WTC11 (cell line): ENCODE results near the gene HORMAD1. TPM values are rescaled to one million over a fixed set of nuclear protein-coding genes. Genes with fewer than 3 reads are reported as not detected.

ENCODE experiments used
- ATAC-seq: fragments of 200-7000 bp; cut with Tn5 transposase; 2 replicates; pipeline ENCODE4 v1.10.0; 2021; ENCODE audit warnings: mild to moderate bottlenecking, moderate library complexity
- CTCF ChIA-PET: fragments of 300-600 bp; sonication (Branson Sonifier 250); formaldehyde crosslinking; loops from one replicate; lab custom pipeline; 2021; ENCODE audit warnings: antibody characterized with exemption; lab: Charles Lee
- POLR2A ChIA-PET: fragments of 350-600 bp; sonication (Branson Sonifier 250); formaldehyde crosslinking; loops from one replicate; lab custom pipeline; 2021; ENCODE audit warnings: antibody characterized with exemption; lab: Charles Lee
- DNase-seq: peaks from one replicate; pipeline ENCODE4 v3.0.0; 2021; ENCODE audit warnings: low spot score
- H3K27ac Mint-ChIP-seq: 2 replicates; pipeline ENCODE4 v1.8.0; 2021; ENCODE audit warnings: mixed read lengths
- H3K27me3 Mint-ChIP-seq: 2 replicates; pipeline ENCODE4 v1.8.0; 2021; ENCODE audit warnings: low read depth, mild to moderate bottlenecking, moderate library complexity, mixed read lengths
- H3K36me3 Mint-ChIP-seq: 2 replicates; pipeline ENCODE4 v1.8.0; 2021; ENCODE audit warnings: mixed read lengths
- H3K4me1 Mint-ChIP-seq: 2 replicates; pipeline ENCODE4 v1.8.0; 2022; ENCODE audit warnings: mixed read lengths
- H3K4me3 Mint-ChIP-seq: 2 replicates; pipeline ENCODE4 v1.8.0; 2021; ENCODE audit warnings: mild to moderate bottlenecking, moderate library complexity, mixed read lengths
- H3K9me3 Mint-ChIP-seq: 2 replicates; pipeline ENCODE4 v1.8.0; 2021; ENCODE audit warnings: mixed read lengths
- FOXJ3 ChIP-seq: sonication (generic); formaldehyde crosslinking; IDR thresholded peaks from 2 replicates; pipeline ENCODE4 v1.9.0; 2021; ENCODE audit warnings: missing genetic modification reagents, mild to moderate bottlenecking, borderline replicate concordance
- IRF1 ChIP-seq: sonication (generic); formaldehyde crosslinking; IDR thresholded peaks from 2 replicates; pipeline ENCODE4 v1.8.0; 2023; ENCODE audit warnings: missing genetic modification reagents
- MAX ChIP-seq: sonication (generic); formaldehyde crosslinking; IDR thresholded peaks from 2 replicates; pipeline ENCODE4 v1.8.0; 2022; ENCODE audit warnings: mild to moderate bottlenecking, missing genetic modification reagents
- NR3C1 ChIP-seq: sonication (generic); formaldehyde crosslinking; conservative IDR thresholded peaks from 2 replicates; pipeline ENCODE4 v1.8.1; 2023; ENCODE audit warnings: low read depth, mild to moderate bottlenecking, missing genetic modification reagents
- SMAD3 ChIP-seq: sonication (generic); formaldehyde crosslinking; IDR thresholded peaks from 2 replicates; pipeline ENCODE4 v1.8.0; 2022; ENCODE audit warnings: missing genetic modification reagents, mild to moderate bottlenecking, borderline replicate concordance
- SMAD4 ChIP-seq: sonication (generic); formaldehyde crosslinking; IDR thresholded peaks from 2 replicates; pipeline ENCODE4 v1.8.0; 2022; ENCODE audit warnings: mild to moderate bottlenecking, missing genetic modification reagents
- TCF7 ChIP-seq: sonication (generic); formaldehyde crosslinking; IDR thresholded peaks from 2 replicates; pipeline ENCODE4 v1.8.0; 2022; ENCODE audit warnings: mild to moderate bottlenecking, low read depth, missing genetic modification reagents, moderate library complexity
- TEAD4 ChIP-seq: sonication (generic); formaldehyde crosslinking; IDR thresholded peaks from 2 replicates; pipeline ENCODE4 v1.8.0; 2022; ENCODE audit warnings: mild to moderate bottlenecking, missing genetic modification reagents
- USF1 ChIP-seq: sonication (generic); formaldehyde crosslinking; IDR thresholded peaks from 2 replicates; pipeline ENCODE4 v1.8.0; 2022; ENCODE audit warnings: mild to moderate bottlenecking, missing genetic modification reagents
- total RNA-seq: library from RNA; stranded (reverse); gene quantifications from 3 replicates; pipeline ENCODE4 v1.2.3, GENCODE V29; 2021
- TF ChIP-seq, protein P1 (sequence below): sonication (generic); formaldehyde crosslinking; conservative IDR thresholded peaks from 2 replicates; pipeline ENCODE4 v1.8.1; 2023; ENCODE audit warnings: mild to moderate bottlenecking, low read depth, missing genetic modification reagents, moderate library complexity

The HORMAD1 gene
- total RNA-seq, 1 experiment from 2014 or later: not detected

DNA sequence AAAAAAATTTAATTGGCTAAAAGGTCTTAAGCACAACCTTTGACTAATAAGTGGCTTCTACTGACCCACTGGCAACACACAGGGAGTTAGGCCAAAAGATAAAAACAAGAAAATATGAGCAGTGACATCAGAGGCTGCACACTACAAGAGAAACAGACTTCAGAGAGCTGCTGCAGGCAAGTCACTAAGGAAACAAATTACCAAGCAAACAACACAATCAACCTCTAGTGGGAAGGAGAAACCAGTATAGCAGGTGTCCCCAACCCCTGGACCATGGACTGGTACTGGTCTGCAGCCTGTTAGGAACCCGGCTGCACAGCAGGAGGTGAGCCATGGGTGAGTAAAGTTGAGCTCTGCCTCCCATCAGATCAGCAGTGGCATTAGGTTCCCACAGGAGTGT lies 70.5 kb downstream of the HORMAD1 start:
- Mint-ChIP-seq H3K27me3 (no peaks in the 10 kb centered on the region), H3K9me3 (no peaks in the 10 kb centered on the region), H3K27ac (peak overlapping the region; percentile 3; the same call in 1 of the 2 replicates), H3K4me1 (peaks cover 41% of the 10 kb centered on the region), H3K4me3 (no peak overlapping the region), H3K36me3 (peaks cover 49% of the 10 kb centered on the region)
- DNase-seq (no peak), ATAC-seq (peak; percentile 22; the same call in 1 of the 2 replicates)
- TF ChIP-seq NR3C1: no peak
- no peak for TF ChIP-seq MAX
- TF ChIP-seq, protein P1, sequence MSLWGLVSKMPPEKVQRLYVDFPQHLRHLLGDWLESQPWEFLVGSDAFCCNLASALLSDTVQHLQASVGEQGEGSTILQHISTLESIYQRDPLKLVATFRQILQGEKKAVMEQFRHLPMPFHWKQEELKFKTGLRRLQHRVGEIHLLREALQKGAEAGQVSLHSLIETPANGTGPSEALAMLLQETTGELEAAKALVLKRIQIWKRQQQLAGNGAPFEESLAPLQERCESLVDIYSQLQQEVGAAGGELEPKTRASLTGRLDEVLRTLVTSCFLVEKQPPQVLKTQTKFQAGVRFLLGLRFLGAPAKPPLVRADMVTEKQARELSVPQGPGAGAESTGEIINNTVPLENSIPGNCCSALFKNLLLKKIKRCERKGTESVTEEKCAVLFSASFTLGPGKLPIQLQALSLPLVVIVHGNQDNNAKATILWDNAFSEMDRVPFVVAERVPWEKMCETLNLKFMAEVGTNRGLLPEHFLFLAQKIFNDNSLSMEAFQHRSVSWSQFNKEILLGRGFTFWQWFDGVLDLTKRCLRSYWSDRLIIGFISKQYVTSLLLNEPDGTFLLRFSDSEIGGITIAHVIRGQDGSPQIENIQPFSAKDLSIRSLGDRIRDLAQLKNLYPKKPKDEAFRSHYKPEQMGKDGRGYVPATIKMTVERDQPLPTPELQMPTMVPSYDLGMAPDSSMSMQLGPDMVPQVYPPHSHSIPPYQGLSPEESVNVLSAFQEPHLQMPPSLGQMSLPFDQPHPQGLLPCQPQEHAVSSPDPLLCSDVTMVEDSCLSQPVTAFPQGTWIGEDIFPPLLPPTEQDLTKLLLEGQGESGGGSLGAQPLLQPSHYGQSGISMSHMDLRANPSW (CRISPR knock-in tag): no peak
- TF ChIP-seq SMAD3 (CRISPR knock-in tag): no peak
- ChIA-PET POLR2A (interaction anchor here (1.5 kb wide), 1 partner anchor 21 kb away, joined by 5 read pairs; the partner anchor contains the start of gene ENSA), CTCF (interaction anchor here (1.1 to 1.8 kb wide), 2 partner anchors 118 to 163 kb away, joined by 3 to 4 read pairs; no protein-coding TSS in a partner anchor)

DNA sequence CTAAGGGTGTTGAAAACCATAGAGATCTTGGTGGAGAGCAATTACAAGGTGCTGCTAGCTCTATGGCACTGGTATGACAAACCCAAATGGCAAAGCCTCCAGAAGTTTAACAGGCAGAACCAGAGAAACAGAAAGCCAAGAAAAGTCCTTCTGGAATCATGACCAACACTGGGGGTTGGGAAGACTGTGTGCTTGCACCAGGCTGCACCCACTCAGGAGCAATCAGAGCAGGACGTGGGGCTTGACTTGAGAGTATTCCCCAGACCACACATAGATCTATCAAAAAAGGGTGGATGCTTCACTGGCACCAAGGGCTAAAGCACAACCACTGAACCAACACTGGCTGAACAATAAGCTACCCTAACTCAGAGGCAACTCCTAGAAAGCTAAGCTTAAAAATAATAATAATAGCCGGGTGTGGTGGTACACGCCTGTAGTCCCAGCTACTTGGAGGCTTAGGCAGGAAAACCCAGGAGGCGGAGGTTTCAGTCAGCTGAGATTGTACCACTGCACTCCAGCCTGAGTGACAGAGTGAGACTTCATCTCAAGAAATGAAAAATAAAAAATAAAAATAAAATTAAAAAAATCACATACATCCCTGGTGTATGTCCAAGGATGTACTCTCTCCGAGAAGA lies 71.1 kb downstream of the HORMAD1 start:
- CTCF ChIA-PET: interaction anchor here (1.1 to 1.8 kb wide), 2 partner anchors 117 to 164 kb away, joined by 3 to 4 read pairs; no protein-coding TSS in a partner anchor
- H3K4me1 Mint-ChIP-seq: peaks cover 38% of the 10 kb centered on the region
- H3K27ac Mint-ChIP-seq: peak overlapping the region; percentile 82
- TF ChIP-seq IRF1 (CRISPR knock-in tag) (no peak), TCF7 (CRISPR knock-in tag) (no peak), FOXJ3 (no peak), SMAD4 (no peak), USF1 (CRISPR knock-in tag) (no peak), TEAD4 (CRISPR knock-in tag) (no peak)
- DNase-seq (no peak), ATAC-seq (no peak)
- POLR2A ChIA-PET: interaction anchor here (0.5 to 1.5 kb wide), 2 partner anchors 20 to 272 kb away, joined by 4 to 5 read pairs; partner anchors contain the start of gene ENSA
- no peaks in the 10 kb centered on the region for H3K27me3 Mint-ChIP-seq
- peaks cover 49% of the 10 kb centered on the region for H3K36me3 Mint-ChIP-seq
- no peaks in the 10 kb centered on the region for H3K9me3 Mint-ChIP-seq
- H3K4me3 Mint-ChIP-seq: no peak overlapping the region

Other genes with a start within 250 kb of the HORMAD1 start
- gene TARS2, start 233.5 kb downstream of the HORMAD1 start, total RNA-seq: 42.9 to 51.1 TPM (median 49.7 TPM) in 3 replicates
- 0.69 to 1.6 TPM (median 0.76 TPM) in 3 replicates for gene ECM1, start 212.8 kb downstream of the HORMAD1 start, total RNA-seq
- gene FALEC, start 205.1 kb downstream of the HORMAD1 start, total RNA-seq: 0.71 to 1.2 TPM (median 1.0 TPM) in 3 replicates
- 6.6 to 14.7 TPM (median 14.1 TPM) in 3 replicates for gene ADAMTSL4, start 171.5 kb downstream of the HORMAD1 start, total RNA-seq
- 191 to 212 TPM (median 204 TPM) in 3 replicates for gene MCL1, start 141.3 kb downstream of the HORMAD1 start, total RNA-seq
- 219 to 254 TPM (median 224 TPM) in 3 replicates for gene ENSA, start 91.3 kb downstream of the HORMAD1 start, total RNA-seq
- gene GOLPH3L, start 23.7 kb downstream of the HORMAD1 start, total RNA-seq: 39.5 to 46.1 TPM (median 43.3 TPM) in 3 replicates
- gene CTSS, start 44.9 kb upstream of the HORMAD1 start, total RNA-seq: 0.66 to 1.1 TPM (median 0.71 TPM) in 3 replicates
- 7.5 to 9.4 TPM (median 8.7 TPM) in 3 replicates for gene CTSK, start 87.4 kb upstream of the HORMAD1 start, total RNA-seq
- 30.7 to 35.0 TPM (median 33.8 TPM) in 3 replicates for gene ARNT, start 155.7 kb upstream of the HORMAD1 start, total RNA-seq
- gene CTXND2, start 166.2 kb upstream of the HORMAD1 start, total RNA-seq: not detected in 3 replicates
- gene SETDB1, start 205.5 kb upstream of the HORMAD1 start, total RNA-seq: 48.1 to 53.1 TPM (median 48.8 TPM) in 3 replicates